Astrocyte (in vitro differentiated cells and primary cell): ENCODE data around the gene LOXHD1.

Experiments
- EZH2 ChIP-seq: IDR thresholded peaks from 2 replicates; pipeline ENCODE4 v1.6.1; 2012; ENCODE audit warnings: mild to moderate bottlenecking, low read length, inconsistent platforms; ENCODE audit not compliant: insufficient read depth
- TF ChIP-seq, protein P1 (sequence below): IDR thresholded peaks from 2 replicates; pipeline ENCODE4 v1.5.1; 2011; ENCODE audit warnings: low read depth, mild to moderate bottlenecking, inconsistent platforms, low read length, moderate library complexity; ENCODE audit not compliant: insufficient read depth

DNA sequence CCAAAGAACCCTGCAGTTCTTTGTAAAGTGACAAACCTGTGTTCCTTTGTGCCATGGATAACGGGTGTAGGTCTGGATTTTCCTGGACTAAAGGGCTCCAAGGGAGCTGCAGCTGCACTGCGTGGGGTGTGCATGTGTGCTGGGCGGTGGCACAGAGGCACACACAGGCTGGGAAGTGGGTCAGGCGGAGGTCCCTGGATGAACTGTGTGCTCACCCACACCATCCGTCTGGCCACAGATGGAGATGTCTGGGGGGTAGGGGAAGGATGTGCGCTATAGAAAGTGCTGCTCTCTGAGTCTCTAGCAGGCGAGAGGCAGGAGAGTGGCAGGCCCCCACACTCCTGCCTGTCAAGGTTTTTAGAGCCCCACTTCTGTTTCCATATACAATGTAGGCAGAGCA lies 137.2 kb downstream of the LOXHD1 start:
- TF ChIP-seq, protein P1, sequence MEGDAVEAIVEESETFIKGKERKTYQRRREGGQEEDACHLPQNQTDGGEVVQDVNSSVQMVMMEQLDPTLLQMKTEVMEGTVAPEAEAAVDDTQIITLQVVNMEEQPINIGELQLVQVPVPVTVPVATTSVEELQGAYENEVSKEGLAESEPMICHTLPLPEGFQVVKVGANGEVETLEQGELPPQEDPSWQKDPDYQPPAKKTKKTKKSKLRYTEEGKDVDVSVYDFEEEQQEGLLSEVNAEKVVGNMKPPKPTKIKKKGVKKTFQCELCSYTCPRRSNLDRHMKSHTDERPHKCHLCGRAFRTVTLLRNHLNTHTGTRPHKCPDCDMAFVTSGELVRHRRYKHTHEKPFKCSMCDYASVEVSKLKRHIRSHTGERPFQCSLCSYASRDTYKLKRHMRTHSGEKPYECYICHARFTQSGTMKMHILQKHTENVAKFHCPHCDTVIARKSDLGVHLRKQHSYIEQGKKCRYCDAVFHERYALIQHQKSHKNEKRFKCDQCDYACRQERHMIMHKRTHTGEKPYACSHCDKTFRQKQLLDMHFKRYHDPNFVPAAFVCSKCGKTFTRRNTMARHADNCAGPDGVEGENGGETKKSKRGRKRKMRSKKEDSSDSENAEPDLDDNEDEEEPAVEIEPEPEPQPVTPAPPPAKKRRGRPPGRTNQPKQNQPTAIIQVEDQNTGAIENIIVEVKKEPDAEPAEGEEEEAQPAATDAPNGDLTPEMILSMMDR = no peak
- no peak for TF ChIP-seq EZH2
